Activated CD8-positive, alpha-beta memory T cell treated with anti-CD3 and anti-CD28 coated beads, Interleukin-2, amount 50 U/mL, for 24 hours (primary cell): ENCODE data around the gene IGF2BP2.

ENCODE experiments used
- DNase-seq: peaks from one replicate; pipeline ENCODE4 v3.0.0-alpha.2; 2020; ENCODE audit errors: extremely low read depth

IGF2BP2 gene

GRCh38 chr3:185734725-185735096 is 90.1 kb downstream of the IGF2BP2 start:
- no peak for DNase-seq

GRCh38 chr3:185733980-185734724 is 90.7 kb downstream of the IGF2BP2 start:
- no peak for DNase-seq

GRCh38 chr3:185732782-185733181 is 92.1 kb downstream of the IGF2BP2 start:
- DNase-seq = no peak

- no peak for DNase-seq
Measured at GRCh38 chr3:185730550-185730949, 94.3 kb downstream of the IGF2BP2 start.

- DNase-seq = no peak
Measured at GRCh38 chr3:185729337-185730055, 95.3 kb downstream of the IGF2BP2 start.

- no peak for DNase-seq
Measured at GRCh38 chr3:185728630-185729336, 96.1 kb downstream of the IGF2BP2 start.

GRCh38 chr3:185727873-185728272 is 97.0 kb downstream of the IGF2BP2 start:
- DNase-seq = no peak

- DNase-seq = no peak
Measured at GRCh38 chr3:185726254-185726967, 98.4 kb downstream of the IGF2BP2 start.

- DNase-seq = no peak
Measured at GRCh38 chr3:185724761-185725160, 100.1 kb downstream of the IGF2BP2 start.

GRCh38 chr3:185724251-185724650 is 100.6 kb downstream of the IGF2BP2 start:
- no peak for DNase-seq

- no peak for DNase-seq
Measured at GRCh38 chr3:185722881-185723280, 102.0 kb downstream of the IGF2BP2 start.

GRCh38 chr3:185721970-185722369 is 102.9 kb downstream of the IGF2BP2 start:
- DNase-seq = no peak

- DNase-seq = no peak
Measured at GRCh38 chr3:185720326-185720725, 104.5 kb downstream of the IGF2BP2 start.

GRCh38 chr3:185718736-185719593 is 105.9 kb downstream of the IGF2BP2 start:
- DNase-seq = no peak

GRCh38 chr3:185717627-185718402 is 107.0 kb downstream of the IGF2BP2 start:
- DNase-seq = no peak

GRCh38 chr3:185717121-185717520 is 107.7 kb downstream of the IGF2BP2 start:
- no peak for DNase-seq

GRCh38 chr3:185716436-185717108 is 108.3 kb downstream of the IGF2BP2 start:
- DNase-seq = no peak

GRCh38 chr3:185715091-185715490 is 109.8 kb downstream of the IGF2BP2 start:
- no peak for DNase-seq

GRCh38 chr3:185714085-185714484 is 110.8 kb downstream of the IGF2BP2 start:
- no peak for DNase-seq

GRCh38 chr3:185713015-185713414 is 111.8 kb downstream of the IGF2BP2 start:
- DNase-seq = no peak
